Measurements from ENCODE around the gene SLC36A4.

The SLC36A4 gene

DNA sequence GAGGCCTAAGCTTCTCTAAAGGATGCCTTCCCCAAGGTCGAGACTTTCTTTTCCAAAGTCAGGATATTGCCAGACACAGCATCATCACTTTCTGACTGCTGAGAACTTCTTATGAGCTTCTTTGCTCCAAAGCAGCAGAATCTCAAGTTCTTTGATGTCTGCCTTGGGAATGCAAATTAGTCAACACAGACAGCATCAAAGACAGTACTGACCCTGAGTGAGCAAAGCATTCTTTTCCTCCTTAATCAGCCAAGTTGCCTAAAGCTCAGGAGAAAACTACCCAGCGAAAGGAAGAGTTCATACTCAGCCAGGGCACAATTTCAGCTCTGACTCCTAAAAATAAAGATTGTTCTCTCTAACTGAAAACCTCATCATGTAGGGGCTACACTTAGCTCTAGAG, 98.0 kb downstream of the SLC36A4 start:
- no peak overlapping the region for H3K4me3 ChIP-seq (replicated peaks in 1 of 2; ENCODE audit: low read depth in 2 of 2, low read length in 2 of 2)
- TF ChIP-seq, protein P1, sequence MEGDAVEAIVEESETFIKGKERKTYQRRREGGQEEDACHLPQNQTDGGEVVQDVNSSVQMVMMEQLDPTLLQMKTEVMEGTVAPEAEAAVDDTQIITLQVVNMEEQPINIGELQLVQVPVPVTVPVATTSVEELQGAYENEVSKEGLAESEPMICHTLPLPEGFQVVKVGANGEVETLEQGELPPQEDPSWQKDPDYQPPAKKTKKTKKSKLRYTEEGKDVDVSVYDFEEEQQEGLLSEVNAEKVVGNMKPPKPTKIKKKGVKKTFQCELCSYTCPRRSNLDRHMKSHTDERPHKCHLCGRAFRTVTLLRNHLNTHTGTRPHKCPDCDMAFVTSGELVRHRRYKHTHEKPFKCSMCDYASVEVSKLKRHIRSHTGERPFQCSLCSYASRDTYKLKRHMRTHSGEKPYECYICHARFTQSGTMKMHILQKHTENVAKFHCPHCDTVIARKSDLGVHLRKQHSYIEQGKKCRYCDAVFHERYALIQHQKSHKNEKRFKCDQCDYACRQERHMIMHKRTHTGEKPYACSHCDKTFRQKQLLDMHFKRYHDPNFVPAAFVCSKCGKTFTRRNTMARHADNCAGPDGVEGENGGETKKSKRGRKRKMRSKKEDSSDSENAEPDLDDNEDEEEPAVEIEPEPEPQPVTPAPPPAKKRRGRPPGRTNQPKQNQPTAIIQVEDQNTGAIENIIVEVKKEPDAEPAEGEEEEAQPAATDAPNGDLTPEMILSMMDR (IDR thresholded peaks at IDR 0.05; ENCODE audit: low read depth, low read length), result no peak
- DNase-seq (ENCODE audit: low read depth in 2 of 2), result peak; percentile 7 to 80

Data from cardiac fibroblast (primary cell).